Measurements from ENCODE around the gene TH. TPM values are rescaled to one million over a fixed set of nuclear protein-coding genes. Genes with fewer than 3 reads are reported as not detected.

The TH gene
- total RNA-seq, 1 experiment from 2014 or later = not detected

DNA sequence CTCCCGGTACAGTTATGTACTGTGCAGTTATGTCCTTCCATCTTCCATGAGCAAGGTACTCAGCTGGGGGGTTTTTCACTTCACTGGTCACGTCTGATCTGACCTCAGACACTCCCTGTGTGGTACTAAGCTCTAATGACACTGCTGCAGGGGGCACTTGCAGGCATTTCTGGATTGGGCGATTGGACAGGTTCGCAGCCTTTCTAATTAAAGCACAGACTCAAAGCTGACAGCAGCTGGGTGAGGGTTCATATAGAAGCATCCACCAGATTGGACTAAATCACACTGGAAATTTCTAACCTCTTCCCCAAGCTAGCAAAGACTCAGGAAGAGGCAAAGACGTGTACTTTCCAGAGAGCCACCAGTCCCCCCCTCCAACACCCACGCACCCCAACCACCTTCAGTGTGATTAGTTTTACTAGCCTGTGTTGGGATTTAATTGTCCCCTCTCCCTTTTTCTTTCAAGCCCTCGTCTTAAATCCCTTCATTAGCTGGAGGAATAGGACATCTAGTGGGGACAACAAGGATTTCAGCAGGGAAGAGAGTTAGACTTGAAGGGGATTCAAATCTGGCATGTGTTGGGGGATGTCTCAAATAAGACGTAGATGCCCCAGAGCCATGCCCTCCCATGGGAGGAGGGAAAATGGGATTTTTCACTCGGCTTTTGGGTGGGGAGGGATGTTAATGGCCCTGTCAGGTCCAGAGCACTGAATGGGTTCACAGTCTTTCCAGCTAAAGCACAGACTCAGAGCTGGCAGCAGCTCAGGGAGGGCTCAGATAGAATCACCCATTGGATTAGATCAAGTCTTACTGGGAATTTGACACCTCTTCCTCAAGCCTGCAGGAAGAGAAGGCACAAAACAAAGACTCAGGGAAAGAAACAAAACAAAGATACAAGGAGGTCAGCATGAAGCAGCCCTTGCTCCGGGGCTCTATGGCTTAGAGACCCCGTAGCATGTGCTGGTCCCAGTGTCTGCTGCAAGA lies 21.5 kb downstream of the TH start:
- Histone ChIP-seq H3K36me3 (ENCODE audit: control insufficient read depth, insufficient read depth, low read length) (no peaks in the 10 kb centered on the region), H3K27ac (ENCODE audit: low read length) (no peak overlapping the region), H3K4me1 (ENCODE audit: control insufficient read depth, insufficient read depth, low read length) (peaks cover 13% of the 10 kb centered on the region; the same call in 1 of the 2 replicates), H3K27me3 (ENCODE audit: control insufficient read depth, insufficient read depth, low read length) (peaks cover 22% of the 10 kb centered on the region), H3K4me3 (ENCODE audit: low read depth in 2 of 2, low read length in 2 of 2) (no peak overlapping the region), H3K9me3 (ENCODE audit: control insufficient read depth, insufficient read depth, low read depth, low read length) (no peaks in the 10 kb centered on the region)
- no TSS peak for BruUV-seq (replicated peaks)
- intact Hi-C loops (cut with micrococcal nuclease; ENCODE audit: unreplicated experiment) (loop anchor here (2.0 to 5.0 kb wide), 3 partner anchors 267 to 498 kb away; no protein-coding TSS in a partner anchor), in situ Hi-C loops (cut with HindIII; ENCODE audit: low pct_unique_long_range_greater_than_20kb, low sequenced_read_pairs) (loop anchor here (10.0 kb wide), 1 partner anchor 55 kb away; no protein-coding TSS in a partner anchor)
- ATAC-seq (no peak; the same call in 1 of the 2 replicates), DNase-seq (ENCODE audit: low read depth, low spot score) (peak; percentile 67)
- POLR2A ChIA-PET = interaction anchor here (0.6 kb wide), 2 partner anchors 163 to 459 kb away, joined by 3 to 13 read pairs; no protein-coding TSS in a partner anchor
- CTCF ChIA-PET = interaction anchor here (0.6 to 8.3 kb wide), 29 partner anchors 9 to 497 kb away, joined by 3 to 236 read pairs (median 5); partner anchors contain the start of genes IGF2 and TNNI2
- TF ChIP-seq POLR2AphosphoS5 (IDR thresholded peaks at IDR 0.05; ENCODE audit: low read depth, low read length) (no peak), TCF7L2 (IDR thresholded peaks at IDR 0.05; ENCODE audit: low read depth, low read length) (no peak), SIN3A (IDR thresholded peaks at IDR 0.05; ENCODE audit: borderline replicate concordance, insufficient read depth, low read depth, low read length) (no peak)
- TF ChIP-seq, protein P1, sequence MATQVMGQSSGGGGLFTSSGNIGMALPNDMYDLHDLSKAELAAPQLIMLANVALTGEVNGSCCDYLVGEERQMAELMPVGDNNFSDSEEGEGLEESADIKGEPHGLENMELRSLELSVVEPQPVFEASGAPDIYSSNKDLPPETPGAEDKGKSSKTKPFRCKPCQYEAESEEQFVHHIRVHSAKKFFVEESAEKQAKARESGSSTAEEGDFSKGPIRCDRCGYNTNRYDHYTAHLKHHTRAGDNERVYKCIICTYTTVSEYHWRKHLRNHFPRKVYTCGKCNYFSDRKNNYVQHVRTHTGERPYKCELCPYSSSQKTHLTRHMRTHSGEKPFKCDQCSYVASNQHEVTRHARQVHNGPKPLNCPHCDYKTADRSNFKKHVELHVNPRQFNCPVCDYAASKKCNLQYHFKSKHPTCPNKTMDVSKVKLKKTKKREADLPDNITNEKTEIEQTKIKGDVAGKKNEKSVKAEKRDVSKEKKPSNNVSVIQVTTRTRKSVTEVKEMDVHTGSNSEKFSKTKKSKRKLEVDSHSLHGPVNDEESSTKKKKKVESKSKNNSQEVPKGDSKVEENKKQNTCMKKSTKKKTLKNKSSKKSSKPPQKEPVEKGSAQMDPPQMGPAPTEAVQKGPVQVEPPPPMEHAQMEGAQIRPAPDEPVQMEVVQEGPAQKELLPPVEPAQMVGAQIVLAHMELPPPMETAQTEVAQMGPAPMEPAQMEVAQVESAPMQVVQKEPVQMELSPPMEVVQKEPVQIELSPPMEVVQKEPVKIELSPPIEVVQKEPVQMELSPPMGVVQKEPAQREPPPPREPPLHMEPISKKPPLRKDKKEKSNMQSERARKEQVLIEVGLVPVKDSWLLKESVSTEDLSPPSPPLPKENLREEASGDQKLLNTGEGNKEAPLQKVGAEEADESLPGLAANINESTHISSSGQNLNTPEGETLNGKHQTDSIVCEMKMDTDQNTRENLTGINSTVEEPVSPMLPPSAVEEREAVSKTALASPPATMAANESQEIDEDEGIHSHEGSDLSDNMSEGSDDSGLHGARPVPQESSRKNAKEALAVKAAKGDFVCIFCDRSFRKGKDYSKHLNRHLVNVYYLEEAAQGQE (IDR thresholded peaks at IDR 0.05; ENCODE audit: insufficient read depth in 1 of 2, low read depth in 2 of 2, low read length in 1 of 2) = no peak
- TF ChIP-seq, protein P2, sequence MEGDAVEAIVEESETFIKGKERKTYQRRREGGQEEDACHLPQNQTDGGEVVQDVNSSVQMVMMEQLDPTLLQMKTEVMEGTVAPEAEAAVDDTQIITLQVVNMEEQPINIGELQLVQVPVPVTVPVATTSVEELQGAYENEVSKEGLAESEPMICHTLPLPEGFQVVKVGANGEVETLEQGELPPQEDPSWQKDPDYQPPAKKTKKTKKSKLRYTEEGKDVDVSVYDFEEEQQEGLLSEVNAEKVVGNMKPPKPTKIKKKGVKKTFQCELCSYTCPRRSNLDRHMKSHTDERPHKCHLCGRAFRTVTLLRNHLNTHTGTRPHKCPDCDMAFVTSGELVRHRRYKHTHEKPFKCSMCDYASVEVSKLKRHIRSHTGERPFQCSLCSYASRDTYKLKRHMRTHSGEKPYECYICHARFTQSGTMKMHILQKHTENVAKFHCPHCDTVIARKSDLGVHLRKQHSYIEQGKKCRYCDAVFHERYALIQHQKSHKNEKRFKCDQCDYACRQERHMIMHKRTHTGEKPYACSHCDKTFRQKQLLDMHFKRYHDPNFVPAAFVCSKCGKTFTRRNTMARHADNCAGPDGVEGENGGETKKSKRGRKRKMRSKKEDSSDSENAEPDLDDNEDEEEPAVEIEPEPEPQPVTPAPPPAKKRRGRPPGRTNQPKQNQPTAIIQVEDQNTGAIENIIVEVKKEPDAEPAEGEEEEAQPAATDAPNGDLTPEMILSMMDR (IDR thresholded peaks at IDR 0.05) = peak; percentile 91

DNA sequence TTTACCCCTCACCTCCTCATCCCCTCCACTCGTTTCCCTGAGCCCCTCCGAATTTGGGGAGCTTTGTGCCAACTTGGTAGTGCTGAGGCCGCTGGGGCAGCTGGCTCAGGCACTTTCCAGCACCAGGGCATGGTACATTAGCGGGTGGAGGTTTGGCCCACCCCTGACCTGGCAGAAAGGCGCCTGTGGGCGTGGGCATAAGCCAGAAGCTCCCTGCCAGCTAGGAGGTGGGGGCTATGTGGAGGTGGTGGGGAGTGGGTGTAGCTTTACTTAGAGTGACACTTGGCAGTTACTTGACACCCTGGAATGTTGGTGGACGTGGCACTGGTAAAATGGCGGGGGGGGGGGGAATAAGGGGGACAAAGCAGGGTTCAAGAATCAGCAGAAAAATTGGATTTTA lies 22.2 kb downstream of the TH start:
- intact Hi-C loops (cut with micrococcal nuclease; ENCODE audit: unreplicated experiment) (no loop called here), in situ Hi-C loops (cut with HindIII; ENCODE audit: low pct_unique_long_range_greater_than_20kb, low sequenced_read_pairs) (loop anchor here (10.0 kb wide), 1 partner anchor 55 kb away; no protein-coding TSS in a partner anchor)
- ATAC-seq (no peak), DNase-seq (ENCODE audit: low read depth, low spot score) (no peak)
- no peak for TF ChIP-seq TCF7L2 (IDR thresholded peaks at IDR 0.05; ENCODE audit: low read depth, low read length)
- TF ChIP-seq, protein P2 (IDR thresholded peaks at IDR 0.05) = no peak
- TF ChIP-seq, protein P1 (IDR thresholded peaks at IDR 0.05; ENCODE audit: insufficient read depth in 1 of 2, low read depth in 2 of 2, low read length in 1 of 2) = no peak
- no peak for TF ChIP-seq SIN3A (IDR thresholded peaks at IDR 0.05; ENCODE audit: borderline replicate concordance, insufficient read depth, low read depth, low read length)
- TF ChIP-seq POLR2AphosphoS5 (IDR thresholded peaks at IDR 0.05; ENCODE audit: low read depth, low read length) = no peak
- BruUV-seq (replicated peaks) = no TSS peak
- H3K27me3 ChIP-seq (ENCODE audit: control insufficient read depth, insufficient read depth, low read length) = peaks cover 28% of the 10 kb centered on the region
- POLR2A ChIA-PET = no interaction called here
- no peak overlapping the region for H3K27ac ChIP-seq (ENCODE audit: low read length)
- CTCF ChIA-PET = interaction anchor here (0.6 to 8.3 kb wide), 17 partner anchors 10 to 321 kb away, joined by 3 to 236 read pairs (median 5); partner anchors contain the start of genes IGF2 and TNNI2
- H3K36me3 ChIP-seq (ENCODE audit: control insufficient read depth, insufficient read depth, low read length) = no peaks in the 10 kb centered on the region
- H3K4me3 ChIP-seq (ENCODE audit: low read depth in 2 of 2, low read length in 2 of 2) = no peak overlapping the region
- H3K4me1 ChIP-seq (ENCODE audit: control insufficient read depth, insufficient read depth, low read length) = peaks cover 13% of the 10 kb centered on the region; the same call in 1 of the 2 replicates
- H3K9me3 ChIP-seq (ENCODE audit: control insufficient read depth, insufficient read depth, low read depth, low read length) = no peaks in the 10 kb centered on the region

Data from Panc1 (cell line).